Activated T-cell treated with anti-CD3 and anti-CD28 coated beads for 24 hours (primary cell): ENCODE data around the gene DPEP3.
A peak's percentile ranks its signal among the peaks of the same experiment; 100 is the strongest.
"Not testable (repeated sequence)": the region's sequence is repeated elsewhere in the genome, so short reads cannot be mapped to it uniquely, and the experiment has no call there.

Experiments used
- DNase-seq: peaks from one replicate; pipeline ENCODE4 v3.0.0-alpha.2; 2020; ENCODE audit warnings: low read depth

The DPEP3 gene

GRCh38 chr16:67979955-67980678 lies at the start of gene DPEP3:
TSS of gene DPEP3 (minus strand) at chr16:67980499. CDS start at chr16:67980380, 119 bp downstream.
- no peak for DNase-seq

GRCh38 chr16:68028996-68029395 lies 48.7 kb upstream of the DPEP3 start:
- DNase-seq, result no peak

GRCh38 chr16:68022728-68023537 lies 42.6 kb upstream of the DPEP3 start, which contains the start of the genes DDX28 and DUS2:
TSS of gene DDX28 (minus strand) at chr16:68023232. CDS start at chr16:68023202, 30 bp downstream.
TSS of gene DUS2 (plus strand) at chr16:68023284. CDS start at chr16:68038024, 14,740 bp downstream.
- DNase-seq, result peak; percentile 92

GRCh38 chr16:68022278-68022727 lies 42.0 kb upstream of the DPEP3 start:
- DNase-seq, result no peak

- no peak for DNase-seq
Observed at GRCh38 chr16:68021490-68021889, 41.2 kb upstream of the DPEP3 start.

GRCh38 chr16:68019167-68019680 lies 38.9 kb upstream of the DPEP3 start:
- DNase-seq, result no peak

GRCh38 chr16:68015681-68016080 lies 35.4 kb upstream of the DPEP3 start, which contains the start of gene DPEP2NB:
TSS of gene DPEP2NB (minus strand) at chr16:68015911. CDS start at chr16:68015770, 141 bp downstream.
- DNase-seq, result no peak

- no peak for DNase-seq
Observed at GRCh38 chr16:68013440-68013839, 33.1 kb upstream of the DPEP3 start.

- DNase-seq, result not testable (repeated sequence)
Observed at GRCh38 chr16:68009872-68010271, 29.6 kb upstream of the DPEP3 start.

GRCh38 chr16:68009157-68009735 lies 28.9 kb upstream of the DPEP3 start:
- DNase-seq, result no peak

GRCh38 chr16:68005786-68006286 lies 25.5 kb upstream of the DPEP3 start:
- no peak for DNase-seq

- no peak for DNase-seq
Observed at GRCh38 chr16:68005211-68005610, 24.9 kb upstream of the DPEP3 start.

- DNase-seq, result no peak
Observed at GRCh38 chr16:68003031-68003430, 22.7 kb upstream of the DPEP3 start.

GRCh38 chr16:68000450-68000849 lies 20.2 kb upstream of the DPEP3 start:
- DNase-seq, result no peak

GRCh38 chr16:67999985-68000384 lies 19.7 kb upstream of the DPEP3 start:
- no peak for DNase-seq

GRCh38 chr16:67998779-67999688 lies 18.7 kb upstream of the DPEP3 start, which contains the start of gene DPEP2:
TSS of gene DPEP2 (minus strand) at chr16:67999484. CDS start at chr16:67993212, 6,272 bp downstream.
- DNase-seq, result not testable (repeated sequence)

GRCh38 chr16:67998231-67998778 lies 18.0 kb upstream of the DPEP3 start:
- DNase-seq, result not testable (repeated sequence)

GRCh38 chr16:67996666-67997065 lies 16.4 kb upstream of the DPEP3 start:
- no peak for DNase-seq

GRCh38 chr16:67995423-67995822 lies 15.1 kb upstream of the DPEP3 start:
- DNase-seq, result no peak

GRCh38 chr16:67994040-67994408 lies 13.7 kb upstream of the DPEP3 start:
- not testable (repeated sequence) for DNase-seq
